IPS-15b (cell line): ENCODE results near the gene CACNA2D4.

Experiments
- H3K27me3 ChIP-seq: one replicate; pipeline ENCODE4 v1.6.1; 2013; ENCODE audit warnings: low read length; ENCODE audit not compliant: control insufficient read depth, insufficient read depth
- H3K36me3 ChIP-seq: one replicate; pipeline ENCODE4 v1.6.1; 2013; ENCODE audit warnings: low read length; ENCODE audit not compliant: control insufficient read depth, insufficient read depth
- H3K4me1 ChIP-seq: one replicate; pipeline ENCODE4 v1.6.1; 2013; ENCODE audit warnings: mild to moderate bottlenecking, low read length; ENCODE audit not compliant: control insufficient read depth, insufficient read depth
- H3K4me3 ChIP-seq: one replicate; pipeline ENCODE4 v1.5.1; 2013; ENCODE audit warnings: low read depth, low read length
- H3K9ac ChIP-seq: one replicate; pipeline ENCODE4 v1.6.1; 2013; ENCODE audit warnings: low read depth, mild to moderate bottlenecking, low read length
- H3K9me3 ChIP-seq: one replicate; pipeline ENCODE4 v1.6.1; 2013; ENCODE audit warnings: mild to moderate bottlenecking, low read length; ENCODE audit not compliant: control insufficient read depth, insufficient read depth

CACNA2D4 gene

DNA sequence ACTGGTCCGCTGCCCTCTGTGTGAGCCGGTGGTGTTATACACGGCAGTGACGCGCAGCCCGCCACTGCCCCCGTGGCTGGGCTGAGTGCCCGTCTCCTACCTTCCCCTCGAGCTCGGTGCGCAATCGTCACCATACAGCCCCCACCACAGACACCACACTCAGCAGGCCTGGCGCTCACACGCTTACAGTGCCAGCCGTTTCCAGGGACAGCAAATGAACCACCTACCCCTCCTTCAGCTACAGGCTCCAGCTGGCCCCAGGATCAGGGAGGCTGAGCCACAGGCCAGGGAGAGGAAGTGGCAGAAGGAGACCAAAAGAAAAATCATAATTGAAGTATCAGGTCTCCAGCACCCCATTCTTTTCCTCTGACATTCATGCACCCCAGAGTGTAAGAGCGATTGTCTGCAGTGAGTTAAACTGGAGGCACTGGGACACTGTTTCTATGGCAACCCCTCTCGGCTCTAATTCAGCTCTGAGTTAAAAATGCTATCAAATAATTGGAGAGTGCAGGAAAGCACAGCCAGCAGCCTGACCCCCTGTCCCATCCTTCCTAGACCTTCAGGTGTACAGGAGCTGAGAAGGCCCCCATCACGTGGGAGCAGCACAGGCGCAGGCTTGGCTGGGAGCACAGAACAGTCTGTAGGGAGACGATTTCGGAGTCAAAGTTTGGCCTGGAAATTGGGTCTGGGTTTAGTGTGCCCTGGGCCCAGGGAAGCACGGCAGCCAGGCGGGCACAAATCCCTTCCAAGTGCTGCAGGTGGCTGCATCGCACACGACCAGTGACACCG is 80.1 kb downstream of the CACNA2D4 start:
- no peak overlapping the region for H3K9ac ChIP-seq
- H3K9me3 ChIP-seq, result no peaks in the 10 kb centered on the region
- no peaks in the 10 kb centered on the region for H3K36me3 ChIP-seq
- H3K27me3 ChIP-seq, result no peaks in the 10 kb centered on the region
- no peaks in the 10 kb centered on the region for H3K4me1 ChIP-seq
- H3K4me3 ChIP-seq, result no peak overlapping the region

DNA sequence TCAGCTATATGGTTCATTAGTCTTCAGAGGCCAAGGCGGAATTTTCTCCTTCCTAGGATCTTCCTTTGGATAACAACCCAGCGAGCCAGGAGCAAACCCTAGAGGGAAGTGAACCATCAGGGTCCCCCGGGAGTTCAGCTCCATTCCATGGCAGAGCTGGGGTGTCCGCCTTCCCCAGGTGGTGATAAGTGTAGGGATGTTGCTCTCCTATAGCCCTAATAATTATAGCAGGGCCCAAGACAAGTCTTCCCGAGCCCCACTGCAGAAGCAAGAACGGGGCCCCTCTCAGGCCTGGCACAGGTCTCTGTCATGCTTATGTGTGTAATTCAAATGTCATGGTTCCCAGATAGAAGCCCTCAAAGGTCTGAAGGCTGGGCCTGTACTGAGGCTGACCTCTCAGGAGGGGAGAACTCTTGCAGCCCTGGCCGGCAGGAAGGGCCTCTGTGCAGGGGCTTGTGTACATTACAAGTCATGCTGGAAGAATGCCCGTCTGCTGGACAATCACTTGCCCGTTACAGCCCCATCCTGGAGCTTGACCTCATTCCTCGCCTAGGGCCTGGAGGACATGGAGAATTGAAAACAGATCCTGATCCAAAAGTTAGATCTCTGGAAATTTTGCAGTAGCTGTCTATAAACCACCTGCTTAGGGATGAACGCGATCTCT is 80.8 kb downstream of the CACNA2D4 start:
- H3K4me1 ChIP-seq, result no peaks in the 10 kb centered on the region
- no peaks in the 10 kb centered on the region for H3K36me3 ChIP-seq
- no peaks in the 10 kb centered on the region for H3K27me3 ChIP-seq
- no peak overlapping the region for H3K4me3 ChIP-seq
- H3K9me3 ChIP-seq, result no peaks in the 10 kb centered on the region
- H3K9ac ChIP-seq, result no peak overlapping the region

DNA sequence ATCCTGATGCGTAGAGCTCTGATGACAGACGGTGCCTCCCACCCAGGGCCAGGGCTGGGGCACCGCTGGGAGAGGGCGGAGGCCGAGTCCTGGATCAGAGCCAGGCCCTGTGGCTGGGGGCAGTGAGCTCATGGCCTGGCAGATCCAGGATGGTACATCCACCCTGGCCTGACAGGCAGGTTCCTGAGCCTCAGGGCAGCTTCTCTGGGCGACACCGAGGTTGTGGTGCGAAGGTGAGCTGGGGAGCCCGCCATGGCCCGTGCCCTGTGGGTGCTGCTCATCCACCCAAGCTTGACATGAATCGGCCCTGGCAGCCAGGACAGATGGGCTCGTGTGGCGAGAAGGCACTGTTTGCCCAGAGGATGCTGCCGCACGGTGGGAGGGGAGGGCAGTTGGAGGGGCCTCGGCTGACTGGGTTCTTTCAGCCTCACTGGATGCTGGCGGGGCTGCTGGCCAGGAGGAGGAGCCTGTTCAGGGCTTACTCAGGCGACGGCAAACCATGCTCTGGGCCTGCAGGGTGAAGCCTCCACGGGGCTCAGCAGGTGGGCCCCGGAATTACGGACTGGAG is 81.5 kb downstream of the CACNA2D4 start:
- Histone ChIP-seq H3K4me1 (no peaks in the 10 kb centered on the region), H3K9ac (no peak overlapping the region), H3K4me3 (no peak overlapping the region), H3K27me3 (no peaks in the 10 kb centered on the region), H3K36me3 (no peaks in the 10 kb centered on the region), H3K9me3 (no peaks in the 10 kb centered on the region)

DNA sequence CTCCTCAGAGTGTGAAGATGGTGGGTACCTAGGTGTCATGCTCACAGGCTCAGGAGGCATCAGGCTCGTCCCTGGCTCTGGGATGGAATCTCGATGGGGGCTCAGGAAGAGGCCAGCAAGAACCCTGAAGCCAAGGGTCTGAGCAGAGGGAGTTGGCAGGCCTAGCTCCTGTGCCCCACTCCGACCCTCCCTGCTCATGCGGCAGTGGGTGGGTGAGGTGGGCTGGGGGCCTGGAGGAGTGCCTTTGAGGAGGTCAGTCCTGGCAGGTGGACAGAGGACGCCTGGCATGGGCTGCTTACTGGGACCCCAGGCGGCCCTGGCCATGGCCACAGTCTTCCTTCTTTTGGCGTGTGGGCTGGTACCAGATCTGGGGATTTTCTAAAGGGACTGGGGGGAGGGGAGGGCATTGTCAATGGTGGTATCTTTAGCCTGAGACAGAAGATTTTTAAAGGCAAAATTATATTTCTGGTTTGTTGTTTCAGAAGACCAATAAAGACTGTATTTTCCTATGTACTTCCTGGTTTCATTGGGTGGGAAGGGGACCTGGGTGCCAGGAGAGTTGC is 82.1 kb downstream of the CACNA2D4 start:
- no peaks in the 10 kb centered on the region for H3K27me3 ChIP-seq
- H3K4me3 ChIP-seq, result no peak overlapping the region
- H3K4me1 ChIP-seq, result no peaks in the 10 kb centered on the region
- no peak overlapping the region for H3K9ac ChIP-seq
- H3K36me3 ChIP-seq, result no peaks in the 10 kb centered on the region
- H3K9me3 ChIP-seq, result no peaks in the 10 kb centered on the region

DNA sequence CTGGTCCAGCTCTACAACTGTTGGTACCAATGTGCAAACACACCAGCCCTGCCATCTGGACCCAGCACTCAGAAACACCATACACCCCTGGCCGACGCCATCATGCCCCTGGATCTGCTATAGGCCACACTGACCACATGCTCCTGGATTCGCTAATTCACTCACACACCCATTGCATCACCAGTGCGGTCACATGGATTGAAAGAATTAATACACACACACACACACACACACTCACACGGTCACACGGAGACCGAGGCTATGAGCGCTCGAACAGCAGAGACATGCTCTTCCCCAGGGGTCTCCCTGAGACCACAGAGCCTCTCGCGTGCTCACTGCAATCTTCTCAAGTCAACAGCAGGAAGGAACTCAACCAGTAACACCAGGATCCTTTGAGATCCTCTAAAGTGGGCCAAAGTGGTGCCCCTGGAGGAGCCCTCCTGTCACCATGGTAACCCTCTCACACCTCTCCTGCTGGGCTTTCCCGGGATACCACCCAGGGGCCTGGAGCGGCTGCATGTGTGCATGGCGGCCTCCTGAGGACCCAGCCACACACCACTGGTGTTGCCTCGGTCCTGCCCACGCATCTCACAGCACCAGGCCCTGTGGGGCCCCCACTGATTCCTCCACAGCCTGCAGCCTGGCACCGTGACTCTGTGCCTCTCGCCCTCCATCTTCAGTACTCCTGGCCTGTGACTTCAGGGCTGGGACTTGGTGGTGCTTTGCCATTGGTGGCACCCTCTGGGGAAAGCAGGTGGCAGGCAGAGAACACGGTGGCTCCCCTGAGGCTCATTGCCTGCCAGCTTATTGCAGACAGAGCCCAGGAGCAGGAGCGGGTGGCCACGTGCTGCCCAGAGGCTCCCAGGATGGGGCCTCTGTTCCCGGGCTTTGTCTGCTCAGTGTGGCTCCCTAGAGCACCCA is 83.0 kb downstream of the CACNA2D4 start:
- no peak overlapping the region for H3K9ac ChIP-seq

DNA sequence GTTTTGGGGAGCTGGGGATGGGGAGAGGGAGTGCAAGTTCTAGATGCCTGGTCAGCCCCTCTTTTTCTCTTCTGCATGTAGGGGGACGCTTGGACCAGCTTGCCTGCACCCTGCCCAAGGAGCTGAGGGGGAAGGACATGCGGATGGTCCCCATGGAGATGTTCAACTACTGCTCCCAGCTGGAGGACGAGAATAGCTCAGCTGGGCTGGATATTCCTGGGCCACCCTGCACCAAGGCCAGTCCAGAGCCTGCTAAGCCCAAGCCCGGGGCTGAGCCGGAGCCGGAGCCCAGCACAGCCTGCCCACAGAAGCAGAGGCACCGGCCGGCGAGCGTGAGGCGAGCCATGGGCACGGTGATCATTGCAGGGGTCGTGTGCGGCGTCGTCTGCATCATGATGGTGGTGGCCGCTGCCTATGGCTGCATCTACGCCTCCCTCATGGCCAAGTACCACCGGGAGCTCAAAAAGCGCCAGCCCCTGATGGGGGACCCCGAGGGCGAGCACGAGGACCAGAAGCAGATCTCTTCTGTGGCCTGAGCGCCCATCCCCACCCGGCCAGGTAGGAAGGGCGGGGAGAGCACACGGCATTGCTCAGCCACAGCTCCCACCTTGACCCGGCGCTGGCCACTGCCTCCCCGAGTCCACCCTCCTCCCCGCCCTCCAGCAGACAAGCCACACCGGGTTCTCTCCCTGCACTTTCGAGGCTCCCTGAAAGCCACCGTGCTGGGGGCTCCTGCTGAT is 84.1 kb downstream of the CACNA2D4 start:
- Histone ChIP-seq H3K9me3 (no peaks in the 10 kb centered on the region), H3K4me1 (no peaks in the 10 kb centered on the region), H3K4me3 (no peak overlapping the region), H3K9ac (no peak overlapping the region), H3K27me3 (peaks cover 2% of the 10 kb centered on the region), H3K36me3 (no peaks in the 10 kb centered on the region)

More for the DNA sequence above, 83.0 kb downstream of the CACNA2D4 start:
- no peak overlapping the region for H3K4me3 ChIP-seq
- H3K9me3 ChIP-seq, result no peaks in the 10 kb centered on the region
- H3K4me1 ChIP-seq, result no peaks in the 10 kb centered on the region
- no peaks in the 10 kb centered on the region for H3K36me3 ChIP-seq
- H3K27me3 ChIP-seq, result no peaks in the 10 kb centered on the region

DNA sequence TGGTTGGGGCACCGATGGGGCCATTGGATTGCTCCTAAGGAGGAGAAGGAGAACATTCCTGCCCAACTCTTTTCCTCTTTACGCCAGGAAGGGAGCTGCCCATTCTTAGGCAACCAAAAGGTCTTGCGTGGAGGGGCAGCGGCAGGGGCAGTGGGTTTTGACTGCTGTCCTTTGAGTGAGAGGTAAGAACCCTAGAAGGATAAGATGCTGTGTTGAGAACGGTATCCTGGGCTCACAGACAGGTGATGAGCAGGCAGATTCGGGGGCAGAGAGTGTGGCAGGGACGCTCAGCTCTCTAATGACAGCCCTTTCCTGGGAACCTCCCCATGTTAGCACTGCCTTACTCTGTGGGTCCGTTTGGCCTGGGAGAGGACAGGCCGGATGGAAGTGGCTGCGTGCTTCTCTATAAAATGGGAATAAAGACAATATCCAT is 84.8 kb downstream of the CACNA2D4 start:
- Histone ChIP-seq H3K4me3 (no peak overlapping the region), H3K4me1 (no peaks in the 10 kb centered on the region), H3K36me3 (no peaks in the 10 kb centered on the region), H3K9me3 (no peaks in the 10 kb centered on the region), H3K27me3 (peaks cover 2% of the 10 kb centered on the region), H3K9ac (no peak overlapping the region)

DNA sequence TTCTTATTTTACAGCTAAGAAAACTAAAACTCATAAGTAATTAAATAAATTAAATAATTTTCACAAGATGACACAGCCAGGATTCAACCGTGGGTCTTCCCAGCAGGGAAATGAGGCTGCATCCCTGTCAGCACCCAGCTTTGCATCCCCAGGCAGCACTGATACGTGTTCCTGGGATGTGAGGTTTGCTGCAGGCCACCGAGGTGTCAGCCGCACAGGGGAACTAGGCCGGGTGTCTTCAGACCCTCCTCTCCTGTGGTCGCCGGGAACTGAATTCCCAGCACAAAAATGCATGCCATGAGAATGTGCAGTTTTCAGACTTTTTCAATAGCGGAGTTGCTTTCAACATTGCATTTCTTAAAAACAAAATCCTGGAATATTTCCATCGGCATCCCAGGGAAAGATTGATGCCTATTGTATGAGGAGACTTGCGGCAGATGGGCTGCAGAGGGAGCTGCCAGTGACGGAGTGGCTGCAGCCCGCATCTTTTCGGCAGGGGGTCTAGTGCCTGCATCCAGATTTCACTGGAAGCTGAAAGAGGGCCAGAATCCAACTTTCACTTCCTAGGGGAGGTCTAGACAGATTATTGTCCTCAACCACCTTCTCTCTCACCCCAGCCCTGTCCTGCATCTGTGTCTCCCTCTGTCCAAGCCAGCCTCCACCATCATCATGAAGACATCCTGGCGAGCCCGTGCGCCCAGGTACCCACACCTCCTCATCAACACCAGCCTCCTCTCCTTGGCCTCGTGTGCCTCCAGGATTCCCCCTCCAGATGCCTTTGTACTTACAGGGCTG is 85.5 kb downstream of the CACNA2D4 start:
- Histone ChIP-seq H3K9ac (no peak overlapping the region), H3K9me3 (no peaks in the 10 kb centered on the region), H3K27me3 (peaks cover 2% of the 10 kb centered on the region), H3K4me1 (no peaks in the 10 kb centered on the region), H3K4me3 (no peak overlapping the region), H3K36me3 (no peaks in the 10 kb centered on the region)

DNA sequence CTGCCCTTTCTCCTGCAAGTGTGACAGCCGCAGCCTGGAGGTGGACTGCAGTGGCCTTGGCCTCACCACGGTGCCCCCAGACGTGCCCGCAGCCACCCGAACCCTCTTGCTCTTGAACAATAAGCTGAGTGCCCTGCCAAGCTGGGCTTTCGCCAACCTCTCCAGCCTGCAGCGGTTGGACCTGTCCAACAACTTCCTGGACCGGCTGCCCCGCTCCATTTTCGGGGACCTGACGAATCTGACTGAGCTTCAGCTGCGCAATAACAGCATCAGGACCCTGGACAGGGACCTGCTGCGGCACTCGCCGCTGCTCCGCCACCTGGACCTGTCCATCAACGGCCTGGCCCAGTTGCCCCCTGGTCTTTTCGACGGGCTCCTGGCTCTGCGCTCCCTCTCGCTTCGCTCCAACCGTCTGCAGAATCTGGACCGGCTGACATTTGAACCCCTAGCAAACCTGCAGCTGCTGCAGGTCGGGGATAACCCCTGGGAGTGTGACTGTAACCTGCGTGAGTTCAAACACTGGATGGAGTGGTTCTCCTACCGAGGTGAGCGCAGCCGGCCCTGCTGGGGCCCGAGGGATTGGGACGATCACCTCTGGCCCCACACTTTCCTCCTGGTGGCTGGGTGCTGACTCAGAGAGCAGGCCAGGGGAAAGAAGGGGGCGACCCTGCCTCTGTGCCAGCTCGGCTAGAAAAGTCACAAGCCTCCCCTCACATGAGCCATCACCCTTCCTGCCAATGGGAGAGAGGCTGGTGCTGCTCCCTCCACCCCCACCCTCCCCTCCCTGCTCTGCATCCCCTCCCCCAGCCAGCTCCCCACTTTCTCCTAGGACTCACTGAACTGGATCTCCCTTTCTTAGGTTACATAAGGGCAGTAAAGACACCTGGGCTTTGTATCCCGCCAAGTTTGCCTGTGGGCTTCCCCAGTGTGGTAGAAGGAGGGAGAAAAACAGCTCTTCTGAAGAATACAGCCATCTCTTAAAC is 87.2 kb downstream of the CACNA2D4 start:
- Histone ChIP-seq H3K27me3 (peaks cover 2% of the 10 kb centered on the region), H3K4me1 (no peaks in the 10 kb centered on the region), H3K4me3 (peak overlapping the region; percentile 39), H3K9ac (no peak overlapping the region), H3K9me3 (no peaks in the 10 kb centered on the region), H3K36me3 (no peaks in the 10 kb centered on the region)
